GM04503 (cell line): ENCODE results near the gene AMELX.

Experiments
- DNase-seq: peaks from one replicate; pipeline ENCODE4 v3.0.0-alpha.2; 2012; ENCODE audit warnings: low read depth

The AMELX gene

DNA sequence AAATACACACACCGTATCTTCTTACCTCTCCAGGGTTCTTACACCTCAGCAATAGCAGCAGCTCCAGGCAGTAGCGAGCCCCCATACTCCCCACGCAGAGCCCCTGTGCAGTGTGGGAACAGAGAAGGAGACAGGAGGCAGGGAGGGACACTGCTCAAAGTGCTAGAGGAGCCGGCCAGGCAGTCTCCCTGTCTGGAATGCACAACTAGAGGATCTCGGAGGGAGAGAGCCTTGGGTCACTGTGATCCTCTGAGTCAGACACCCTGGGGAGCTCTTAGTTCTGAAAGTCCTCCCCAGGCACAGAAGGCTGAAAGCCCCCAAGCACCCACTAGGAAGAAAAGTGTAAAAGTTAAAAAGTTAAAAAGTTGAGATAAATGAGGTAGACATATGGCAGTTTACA is 16.0 kb downstream of the AMELX start:
- no peak for DNase-seq

DNA sequence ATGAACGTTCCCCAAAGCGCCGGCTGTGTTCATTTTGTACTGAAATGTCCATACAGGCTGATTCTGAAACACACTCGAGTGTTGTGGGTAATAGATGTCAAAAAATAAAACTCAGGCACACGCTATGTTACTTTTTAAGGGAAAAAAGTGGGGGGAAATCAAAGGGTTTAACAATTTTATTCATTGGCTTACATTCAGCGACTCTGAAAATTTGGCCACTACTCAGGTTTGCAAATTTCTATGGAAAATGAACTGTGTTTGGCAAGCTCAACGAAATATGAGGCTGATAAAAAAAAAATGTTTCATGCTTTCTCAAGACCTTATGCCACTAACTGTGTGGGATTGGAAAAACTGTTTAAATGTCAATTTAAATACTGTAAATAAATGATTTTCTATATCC is 18.5 kb downstream of the AMELX start:
- no peak for DNase-seq

DNA sequence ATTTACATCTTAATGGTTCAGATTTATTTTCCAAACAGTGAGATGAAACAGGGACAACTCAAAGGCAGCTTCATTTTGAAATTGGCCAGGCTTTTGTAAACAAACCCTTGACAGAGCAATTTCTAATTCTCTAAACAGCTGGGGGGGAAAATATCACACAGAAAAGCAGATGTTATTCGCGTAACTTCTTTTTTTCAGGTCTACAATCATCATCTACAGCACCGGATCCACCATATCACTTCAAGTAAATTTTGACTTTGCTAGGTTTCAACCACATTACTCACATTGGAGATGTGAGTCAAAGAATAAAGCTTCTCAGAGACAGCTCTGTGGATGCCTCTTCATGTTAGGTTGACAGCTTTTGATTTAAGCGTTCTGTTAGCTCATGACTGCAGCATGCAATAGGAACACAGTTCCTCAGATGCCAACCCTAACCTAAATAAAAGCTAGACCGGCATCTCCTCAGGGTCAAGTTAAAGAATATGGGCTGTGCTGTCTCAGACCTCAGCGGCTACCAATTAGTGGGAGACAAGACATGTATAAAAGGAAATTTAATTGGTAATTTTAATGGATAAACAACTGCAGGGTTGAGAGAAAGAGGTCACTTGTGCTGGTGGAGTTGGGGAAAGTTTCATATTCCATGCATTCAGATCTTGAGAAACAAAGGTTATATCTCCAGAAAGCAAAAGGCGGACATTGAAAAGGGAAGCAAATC is 26.8 kb downstream of the AMELX start:
- DNase-seq: no peak

DNA sequence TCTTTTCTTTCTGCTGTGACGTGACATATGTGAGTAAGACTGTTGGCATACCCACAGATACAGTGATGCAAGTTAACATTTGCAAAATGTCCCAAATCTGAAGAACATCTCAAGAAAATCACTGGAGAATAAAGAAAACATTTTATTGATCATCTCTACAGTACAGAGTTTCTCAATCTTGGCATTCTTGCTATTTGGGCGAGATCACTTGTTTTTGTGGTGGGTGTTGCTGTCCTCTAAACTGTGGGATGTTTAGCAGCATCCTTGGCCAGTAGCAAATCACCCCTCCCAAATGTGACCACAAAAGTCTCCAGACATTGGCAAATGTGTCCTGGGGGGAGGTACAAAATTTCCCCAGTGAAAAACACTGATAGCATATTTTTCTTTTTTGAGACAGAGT is 28.8 kb downstream of the AMELX start:
- no peak for DNase-seq

DNA sequence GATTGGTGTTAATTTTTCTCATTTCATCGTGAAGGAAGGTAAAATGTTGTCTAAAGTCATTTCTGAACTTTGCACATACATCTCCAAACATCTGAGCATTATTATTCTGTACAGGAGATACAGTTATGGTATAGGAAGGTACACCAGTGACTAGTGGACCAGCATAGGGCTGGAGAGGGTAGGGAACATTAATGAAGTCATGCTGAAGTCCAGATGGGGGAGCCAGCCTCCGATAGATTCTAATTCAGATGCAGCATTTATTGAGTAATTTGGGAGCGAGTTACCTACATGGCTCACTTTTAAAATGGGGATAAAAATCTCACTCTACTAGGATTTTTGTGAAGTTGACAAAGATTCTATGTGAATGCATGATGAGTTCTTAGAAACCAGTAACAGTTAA is 34.9 kb downstream of the AMELX start:
- DNase-seq: no peak

DNA sequence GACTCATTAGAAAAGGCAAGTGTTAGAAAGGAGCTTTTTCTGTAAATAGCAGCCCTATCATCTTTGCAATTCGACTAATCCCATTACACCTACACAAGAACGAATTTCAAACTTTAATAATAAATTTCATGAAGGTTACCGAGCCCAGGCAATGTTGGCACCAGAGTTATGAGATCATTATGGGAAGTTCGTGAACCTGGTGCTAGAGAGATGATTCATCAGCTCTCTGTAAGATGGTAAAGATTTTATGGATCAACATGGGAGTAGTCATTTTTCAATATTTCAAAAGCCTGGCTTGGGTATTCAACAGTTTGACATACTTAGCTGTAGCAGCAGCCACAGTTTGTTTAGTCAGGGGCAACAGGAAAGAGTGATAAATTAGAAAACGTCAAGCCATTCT is 35.8 kb downstream of the AMELX start:
- DNase-seq: no peak

DNA sequence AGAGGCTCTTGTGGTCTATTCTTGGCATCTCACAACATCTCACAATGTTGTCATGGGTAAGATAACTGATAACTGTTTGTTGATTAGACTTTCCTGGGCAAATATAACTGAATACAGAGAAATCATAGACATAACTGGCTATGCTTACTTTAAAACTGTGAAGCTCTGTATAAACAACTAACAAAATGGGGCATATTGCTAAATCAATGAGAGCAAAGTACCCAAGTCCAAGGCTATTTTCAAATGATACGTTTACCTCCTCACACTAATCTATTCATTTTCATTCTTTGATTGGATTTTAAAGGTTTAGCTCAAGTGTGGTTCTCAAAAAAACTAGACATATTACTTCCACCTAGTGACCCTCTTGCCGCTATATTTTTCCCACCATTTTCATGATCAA is 38.6 kb downstream of the AMELX start:
- no peak for DNase-seq

DNA sequence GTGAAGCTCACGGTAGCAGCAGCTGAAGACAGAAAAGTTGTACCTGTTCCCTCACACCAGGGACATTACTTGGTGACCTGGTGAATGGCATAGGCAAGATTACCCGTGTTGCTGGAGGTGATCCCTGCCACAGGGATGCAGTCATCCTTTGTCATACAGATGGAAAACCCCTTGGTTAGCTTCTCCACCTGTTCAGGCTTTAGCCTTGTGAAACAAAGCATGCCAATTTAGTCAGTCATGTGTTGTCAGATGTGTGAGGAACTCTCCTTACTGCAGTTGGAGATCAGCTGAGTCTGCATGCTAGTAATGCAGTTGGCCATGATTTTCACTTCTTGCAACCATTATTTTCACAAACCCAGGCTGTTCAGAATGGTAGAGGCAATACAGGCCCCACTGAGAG is 41.0 kb downstream of the AMELX start:
- DNase-seq: no peak

DNA sequence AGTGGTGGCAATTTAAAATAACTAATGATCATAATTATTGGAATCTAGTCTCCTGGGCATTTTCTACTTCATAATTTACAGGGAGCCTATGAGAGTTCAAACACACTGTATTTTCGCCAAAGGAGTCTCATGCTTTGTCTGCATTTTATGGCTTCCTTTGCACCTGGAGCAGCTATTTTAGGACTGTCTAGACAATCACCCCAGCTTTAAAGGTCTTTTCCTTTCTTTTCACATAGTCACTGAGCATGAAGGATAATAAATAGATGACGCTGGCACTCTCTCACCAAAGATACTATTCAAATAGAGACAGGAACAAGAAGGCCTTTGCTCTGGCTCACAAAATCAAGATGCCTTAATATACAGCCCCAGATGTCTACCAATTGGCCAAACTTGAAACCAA is 43.0 kb downstream of the AMELX start:
- DNase-seq: no peak

DNA sequence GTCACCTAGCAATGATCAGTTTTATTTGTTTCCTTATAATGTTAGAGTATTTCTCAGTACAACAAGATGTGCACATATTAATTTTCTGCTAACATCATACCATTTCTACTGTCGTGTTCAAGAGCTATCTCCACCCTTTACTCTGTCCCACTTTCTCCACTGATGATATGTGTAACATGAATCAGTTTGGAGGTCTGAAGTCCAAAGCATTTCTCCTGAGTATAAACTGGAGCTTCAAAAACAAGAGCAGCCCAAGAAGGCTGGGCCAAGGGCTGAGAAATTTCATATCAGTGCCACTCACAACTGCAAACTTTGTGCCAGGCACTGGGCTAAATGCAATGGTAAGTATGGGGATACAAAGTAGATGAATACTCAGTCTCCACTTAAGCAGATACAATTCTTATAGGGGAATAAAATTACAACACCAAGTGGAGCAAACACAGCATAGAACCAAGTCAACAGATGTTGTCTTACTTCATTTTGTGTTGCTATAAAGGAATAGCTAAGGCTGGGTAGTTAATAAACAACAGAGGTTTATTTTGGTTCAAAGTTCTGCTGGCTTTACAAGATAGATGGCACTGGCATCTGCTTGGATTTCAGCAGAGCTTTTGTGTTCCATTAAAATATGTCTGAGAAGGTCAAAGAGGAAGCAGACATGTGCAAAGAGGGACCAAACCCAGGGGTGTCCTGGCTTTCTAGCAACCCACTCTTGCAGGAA is 44.2 kb downstream of the AMELX start:
- DNase-seq: no peak

DNA sequence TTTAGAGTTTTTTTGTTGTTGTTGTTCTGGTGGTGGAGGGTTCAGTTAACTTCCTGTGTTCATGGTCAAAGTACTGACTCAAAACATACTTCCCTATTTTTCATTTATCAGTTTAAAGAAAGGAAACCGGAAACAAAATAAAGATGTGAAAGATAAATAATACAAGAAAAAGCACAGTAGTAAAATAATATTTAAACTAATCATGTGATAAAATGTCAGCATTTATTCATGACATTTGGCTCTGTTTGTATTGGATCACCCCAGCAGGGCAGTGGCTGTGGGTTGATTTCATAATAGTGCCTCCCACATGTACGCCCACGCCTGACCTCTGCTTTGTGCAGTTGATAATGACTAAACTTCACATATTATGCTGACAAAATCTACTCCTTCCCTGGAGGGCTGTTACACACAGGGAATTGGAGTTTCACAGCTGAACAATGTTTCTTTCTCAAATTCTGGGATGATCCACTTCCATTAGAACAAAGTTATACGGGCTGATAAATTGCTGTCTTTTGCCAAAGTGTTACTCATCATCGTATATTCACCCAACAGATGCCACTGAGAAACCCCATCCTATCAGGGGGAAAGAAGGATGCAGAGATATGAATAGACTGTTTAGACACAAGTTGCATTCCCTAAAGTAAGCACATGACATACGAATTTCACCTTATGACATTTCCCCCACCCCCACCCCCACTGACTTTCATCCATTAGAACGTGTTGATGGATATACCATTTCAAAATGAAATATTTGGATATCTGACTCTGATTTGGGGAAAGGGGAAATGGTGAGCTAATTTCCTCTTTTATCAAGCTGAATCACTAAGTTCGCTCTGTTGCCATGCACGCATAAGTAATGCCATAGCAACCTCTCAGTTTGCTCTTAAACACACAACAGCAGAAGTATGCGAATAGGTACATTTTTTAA is 48.3 kb downstream of the AMELX start:
- peak; percentile 61 for DNase-seq

DNA sequence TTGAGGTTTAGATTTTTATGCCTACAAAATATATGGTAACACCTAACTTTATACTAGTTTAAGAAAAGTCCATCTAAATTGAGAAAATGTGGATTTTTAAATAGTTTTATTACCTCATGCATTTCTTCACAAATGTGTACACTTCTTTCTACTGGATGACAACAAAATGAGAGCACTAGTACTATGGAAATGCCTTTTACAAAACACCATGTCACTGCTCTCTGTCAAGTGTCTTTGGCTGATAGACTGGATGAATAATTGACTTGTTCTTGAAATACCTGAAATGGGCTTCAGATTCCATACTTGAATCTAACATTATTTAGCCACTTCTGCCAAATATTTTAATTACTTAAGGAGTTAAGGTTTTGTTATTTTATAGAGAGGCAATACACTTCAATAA is 49.5 kb downstream of the AMELX start:
- no peak for DNase-seq

DNA sequence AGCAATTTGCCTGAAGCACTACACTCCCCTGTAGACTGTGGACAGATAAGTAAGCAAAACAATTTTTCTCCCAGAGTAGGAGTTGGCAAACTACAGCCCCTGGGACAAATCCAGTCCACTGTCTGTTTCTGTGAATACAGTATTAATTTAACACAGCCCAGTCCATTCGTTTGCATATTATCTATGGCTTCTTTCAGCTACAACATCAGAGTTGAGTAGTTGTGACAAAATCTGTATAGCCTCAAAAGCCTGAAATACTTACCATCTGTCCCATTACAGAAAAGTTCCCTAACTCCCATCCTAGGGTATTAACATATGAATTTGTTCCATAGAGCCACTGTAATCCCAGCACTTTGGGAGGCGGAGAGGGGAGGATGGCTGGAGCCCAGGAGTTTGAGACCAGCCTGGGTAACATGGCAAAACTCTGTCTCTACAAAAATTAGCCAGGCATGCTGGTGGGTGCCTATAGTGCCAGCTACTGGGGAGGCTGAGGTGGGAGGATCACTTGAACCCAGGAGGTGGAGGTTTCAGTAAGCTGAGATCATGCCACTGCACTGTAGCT is 53.0 kb downstream of the AMELX start:
- no peak for DNase-seq

DNA sequence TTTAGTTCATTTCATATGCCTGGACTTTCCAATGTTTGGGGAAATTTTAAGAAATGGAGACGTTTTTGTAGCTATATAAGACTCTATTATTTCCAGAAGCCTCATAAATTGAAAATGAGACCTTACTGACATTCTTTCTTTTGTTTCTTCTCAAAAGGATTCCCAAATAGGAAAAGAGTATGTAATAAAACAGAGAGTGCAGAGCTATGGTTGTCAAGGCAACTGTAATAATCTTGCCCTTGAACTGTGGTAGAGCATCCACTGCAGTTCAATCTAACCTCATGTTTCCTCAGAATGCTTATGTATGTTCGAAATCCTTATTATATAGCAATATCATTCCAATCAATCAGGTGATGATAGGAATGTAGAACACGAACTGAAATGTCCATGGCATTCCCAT is 54.1 kb downstream of the AMELX start:
- no peak for DNase-seq

DNA sequence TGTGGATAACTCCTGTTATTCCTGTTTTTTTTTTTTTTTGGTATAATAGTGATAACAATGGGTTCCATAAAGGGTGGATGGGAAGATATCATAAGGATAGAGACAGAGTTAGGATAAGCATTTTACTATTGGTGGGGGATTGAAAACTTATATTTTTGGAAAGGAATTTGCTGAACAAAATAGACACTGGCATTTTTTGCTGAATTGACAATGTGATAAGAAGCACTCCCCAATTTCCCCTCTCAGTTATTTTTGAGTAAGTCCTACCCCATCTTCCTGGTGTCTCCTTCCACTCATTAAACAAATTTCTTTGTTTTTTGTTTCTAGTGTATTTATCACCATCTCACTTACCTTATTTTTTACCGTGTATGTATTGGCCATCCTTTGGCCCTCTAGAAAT is 55.8 kb downstream of the AMELX start:
- DNase-seq: no peak

DNA sequence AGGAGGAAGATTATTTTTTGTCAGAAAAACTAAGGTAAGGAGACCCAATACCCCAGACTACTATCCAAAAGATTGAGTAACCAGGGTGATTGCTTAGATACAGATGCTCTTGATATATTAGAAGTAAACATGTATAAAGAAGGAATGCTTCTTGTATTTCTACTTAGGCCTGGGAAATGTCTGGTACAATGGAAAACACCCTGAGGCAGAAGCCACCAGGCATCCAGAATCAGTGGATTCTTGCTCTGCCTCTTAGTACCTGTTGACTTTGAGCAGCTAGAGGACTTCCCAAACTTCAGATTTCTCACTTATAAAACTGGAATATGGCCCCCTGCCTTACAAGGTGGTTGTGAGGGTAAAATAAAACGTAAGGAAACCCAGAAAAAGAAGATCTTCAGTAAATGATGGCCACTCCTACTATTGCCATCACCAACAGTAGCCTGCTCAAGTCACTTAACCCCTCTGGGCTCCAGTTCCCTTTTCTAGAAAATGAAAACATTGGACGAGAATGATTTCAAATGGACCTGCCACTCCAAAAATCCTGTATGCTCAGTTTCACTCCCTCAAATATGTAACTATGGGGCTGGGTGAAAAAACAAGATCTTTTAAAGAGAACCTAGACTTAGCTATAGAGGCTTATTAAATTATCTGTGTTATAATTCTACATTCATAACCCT is 56.6 kb downstream of the AMELX start:
- DNase-seq: no peak
